Measurements from ENCODE around the gene CCDC167.

DNA sequence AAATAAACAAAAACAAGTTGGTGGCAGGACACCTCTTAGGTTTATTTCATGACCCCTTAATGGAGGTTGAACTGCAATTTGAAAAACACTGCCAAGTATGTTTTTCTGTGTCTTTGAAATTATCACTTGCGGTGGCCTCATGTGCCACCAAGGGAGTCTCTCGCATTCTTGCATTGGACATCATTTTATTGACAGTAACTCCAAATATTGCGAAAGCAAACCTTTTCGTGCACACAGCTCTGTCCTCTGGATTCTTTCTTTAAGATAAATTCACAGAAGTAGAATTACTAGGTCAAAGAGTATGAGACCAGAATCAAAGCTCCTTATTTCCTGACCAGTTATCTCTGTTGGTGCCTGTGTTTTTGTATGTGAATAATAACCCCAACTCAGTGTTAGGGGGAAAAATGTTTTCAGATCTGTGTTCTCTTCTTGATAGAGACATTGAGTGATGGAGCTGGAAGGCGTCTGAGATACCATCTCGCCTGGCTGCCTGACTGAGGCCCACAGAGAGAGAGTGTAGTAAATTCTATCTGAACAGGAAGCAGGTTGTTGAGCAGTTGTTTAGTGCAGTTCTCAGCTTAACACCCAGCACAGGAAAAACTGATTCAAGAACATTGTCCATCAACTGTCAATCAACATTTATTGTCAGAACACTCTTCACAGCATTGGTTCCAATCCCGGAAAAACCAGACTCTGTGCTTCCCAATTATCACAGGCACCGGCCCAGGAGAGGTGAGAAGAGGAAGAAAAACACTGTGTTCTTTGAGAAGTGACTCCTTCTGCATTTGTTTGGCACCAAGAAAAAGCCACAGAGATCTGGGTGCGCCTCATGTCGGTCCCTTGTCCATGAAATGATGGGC lies 2.2 kb upstream of the CCDC167 start:
- TF ChIP-seq, protein P1, sequence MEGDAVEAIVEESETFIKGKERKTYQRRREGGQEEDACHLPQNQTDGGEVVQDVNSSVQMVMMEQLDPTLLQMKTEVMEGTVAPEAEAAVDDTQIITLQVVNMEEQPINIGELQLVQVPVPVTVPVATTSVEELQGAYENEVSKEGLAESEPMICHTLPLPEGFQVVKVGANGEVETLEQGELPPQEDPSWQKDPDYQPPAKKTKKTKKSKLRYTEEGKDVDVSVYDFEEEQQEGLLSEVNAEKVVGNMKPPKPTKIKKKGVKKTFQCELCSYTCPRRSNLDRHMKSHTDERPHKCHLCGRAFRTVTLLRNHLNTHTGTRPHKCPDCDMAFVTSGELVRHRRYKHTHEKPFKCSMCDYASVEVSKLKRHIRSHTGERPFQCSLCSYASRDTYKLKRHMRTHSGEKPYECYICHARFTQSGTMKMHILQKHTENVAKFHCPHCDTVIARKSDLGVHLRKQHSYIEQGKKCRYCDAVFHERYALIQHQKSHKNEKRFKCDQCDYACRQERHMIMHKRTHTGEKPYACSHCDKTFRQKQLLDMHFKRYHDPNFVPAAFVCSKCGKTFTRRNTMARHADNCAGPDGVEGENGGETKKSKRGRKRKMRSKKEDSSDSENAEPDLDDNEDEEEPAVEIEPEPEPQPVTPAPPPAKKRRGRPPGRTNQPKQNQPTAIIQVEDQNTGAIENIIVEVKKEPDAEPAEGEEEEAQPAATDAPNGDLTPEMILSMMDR (IDR thresholded peaks at IDR 0.05) = no peak
- no peak for TF ChIP-seq POLR2A (IDR thresholded peaks at IDR 0.05)

Data from esophagus squamous epithelium (tissue), 4 donors.